ENCODE results near the gene IL10RA. TPM values are rescaled to one million over a fixed set of nuclear protein-coding genes. Genes with fewer than 3 reads are reported as not detected.

Gene IL10RA
- total RNA-seq, 2 donors from 2014 or later: 7.3 to 10.2 TPM

GRCh38 chr11:117979481-117980211, 6.5 kb upstream of the IL10RA start:
- TF ChIP-seq POLR2A (IDR thresholded peaks at IDR 0.05) (peak in 1 of 3 donors; percentile 34), CTCF (IDR thresholded peaks at IDR 0.05) (no peak)
- WGBS, 2 donors: 74 to 76% methylated on average over 7 of the region's 7 CpGs
- ATAC-seq (no peak), DNase-seq (peak in 1 of 4 donors; percentile 57)
- intact Hi-C loops (cut with DNase I): no loop called here
- no peaks in the 10 kb centered on the region for H3K4me1 ChIP-seq
- no peaks in the 10 kb centered on the region for H3K9me3 ChIP-seq
- H3K27me3 ChIP-seq: no peaks in the 10 kb centered on the region
- peak overlapping the region in 1 of 4 donors; percentile 52 for H3K27ac ChIP-seq
- H3K36me3 ChIP-seq (replicated peaks in 1 of 2; ENCODE audit: insufficient read depth in 1 of 2, low read depth in 2 of 2): no peaks in the 10 kb centered on the region
- H3K4me3 ChIP-seq: no peak overlapping the region

- peak overlapping the region in 1 of 4 donors; percentile 52 for H3K27ac ChIP-seq
- intact Hi-C loops (cut with DNase I): no loop called here
- H3K4me3 ChIP-seq: no peak overlapping the region
- 48 to 49% methylated on average over 2 of the region's 2 CpGs for WGBS, 2 donors
- ATAC-seq: no peak
- H3K4me1 ChIP-seq: no peaks in the 10 kb centered on the region
- no peaks in the 10 kb centered on the region for H3K27me3 ChIP-seq
- H3K36me3 ChIP-seq (replicated peaks in 1 of 2; ENCODE audit: insufficient read depth in 1 of 2, low read depth in 2 of 2): no peaks in the 10 kb centered on the region
- no peak for TF ChIP-seq CTCF (IDR thresholded peaks at IDR 0.05)
- DNase-seq: no peak
- no peaks in the 10 kb centered on the region for H3K9me3 ChIP-seq
Measured at GRCh38 chr11:117980280-117980679, 5.9 kb upstream of the IL10RA start.

- no peak for ATAC-seq
- intact Hi-C loops (cut with DNase I): no loop called here
- no peak for DNase-seq
- TF ChIP-seq POLR2A (IDR thresholded peaks at IDR 0.05) (no peak), CTCF (IDR thresholded peaks at IDR 0.05) (no peak)
- no peaks in the 10 kb centered on the region for H3K36me3 ChIP-seq (replicated peaks in 1 of 2; ENCODE audit: insufficient read depth in 1 of 2, low read depth in 2 of 2)
- no peaks in the 10 kb centered on the region for H3K9me3 ChIP-seq
- H3K27ac ChIP-seq: peak overlapping the region in 1 of 4 donors; percentile 52
- WGBS, 2 donors: 62 to 69% methylated on average over 3 of the region's 3 CpGs
- H3K4me1 ChIP-seq: peaks cover 2% of the 10 kb centered on the region
- H3K27me3 ChIP-seq: no peaks in the 10 kb centered on the region
- no peak overlapping the region for H3K4me3 ChIP-seq
Measured at GRCh38 chr11:117980720-117981119, 5.5 kb upstream of the IL10RA start.

GRCh38 chr11:117983163-117983475, 3.1 kb upstream of the IL10RA start:
- no peaks in the 10 kb centered on the region for H3K36me3 ChIP-seq (replicated peaks in 1 of 2; ENCODE audit: insufficient read depth in 1 of 2, low read depth in 2 of 2)
- DNase-seq: no peak
- TF ChIP-seq CTCF (IDR thresholded peaks at IDR 0.05): no peak
- no peaks in the 10 kb centered on the region for H3K27me3 ChIP-seq
- no peaks in the 10 kb centered on the region for H3K9me3 ChIP-seq
- WGBS, 2 donors: 87 to 89% methylated on average over 3 of the region's 3 CpGs
- H3K4me3 ChIP-seq: no peak overlapping the region
- H3K27ac ChIP-seq: no peak overlapping the region
- H3K4me1 ChIP-seq: peaks cover 11% of the 10 kb centered on the region
- intact Hi-C loops (cut with DNase I): no loop called here
- ATAC-seq: no peak

GRCh38 chr11:117984476-117984875, 1.7 kb upstream of the IL10RA start:
- intact Hi-C loops (cut with DNase I): no loop called here
- Histone ChIP-seq H3K36me3 (replicated peaks in 1 of 2; ENCODE audit: insufficient read depth in 1 of 2, low read depth in 2 of 2) (no peaks in the 10 kb centered on the region), H3K27ac (no peak overlapping the region), H3K27me3 (no peaks in the 10 kb centered on the region), H3K4me3 (no peak overlapping the region), H3K4me1 (peaks cover 11% of the 10 kb centered on the region), H3K9me3 (no peaks in the 10 kb centered on the region)
- ATAC-seq (no peak), DNase-seq (no peak)
- 57 to 77% methylated on average over 4 of the region's 4 CpGs for WGBS, 2 donors
- TF ChIP-seq CTCF (IDR thresholded peaks at IDR 0.05) (no peak), POLR2A (IDR thresholded peaks at IDR 0.05) (no peak)

All from body of pancreas (tissue), 4 donors.